SH-SY5Y (cell line): ENCODE data around the gene CDH16.

ENCODE experiments used
- GATA2 ChIP-seq: IDR thresholded peaks from 2 replicates; pipeline ENCODE4 v1.6.1; 2011; ENCODE audit warnings: mild to moderate bottlenecking, low read depth, low read length
- GATA3 ChIP-seq: IDR thresholded peaks from 2 replicates; pipeline ENCODE4 v1.6.1; 2011; ENCODE audit warnings: low read depth, mild to moderate bottlenecking, low read length, moderate library complexity

- TF ChIP-seq GATA2: no peak
- no peak for TF ChIP-seq GATA3
Observed at GRCh38 chr16:66915041-66915440, 3.6 kb downstream of the CDH16 start.
